Stimulated activated CD4-positive, alpha-beta T cell treated with anti-CD3 and anti-CD28 coated beads, Interleukin-4, amount 100 ng/mL, for 48 hours (primary cell): ENCODE measurements around the gene BAZ2B.

Experiments used
- DNase-seq, 2 donors: peaks; one replicate each; pipeline ENCODE4 v3.0.0-alpha.2; 2020; ENCODE audit warnings: low read depth in 2 of 2

The BAZ2B gene

GRCh38 chr2:159573846-159574606 lies 42.3 kb downstream of the BAZ2B start:
- DNase-seq, result no peak

GRCh38 chr2:159573294-159573693 lies 43.1 kb downstream of the BAZ2B start:
- DNase-seq, result no peak

DNA sequence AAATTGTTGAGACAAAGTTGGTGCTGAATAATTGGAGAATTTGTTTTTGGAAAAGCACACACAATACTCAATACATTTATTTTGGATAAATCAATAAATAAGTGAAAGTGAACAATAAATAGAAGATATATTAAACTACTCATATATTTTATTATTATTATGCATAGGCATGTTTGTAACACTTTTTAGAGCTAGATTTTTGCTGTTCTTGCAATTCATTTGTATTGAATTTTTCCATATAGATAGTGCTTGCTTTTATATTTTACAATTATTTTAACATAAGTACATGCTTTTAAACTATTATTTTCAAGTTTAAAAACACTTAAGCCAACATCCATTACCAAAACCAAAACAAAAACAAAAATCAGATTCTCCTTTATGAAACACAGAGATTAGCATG lies 43.9 kb downstream of the BAZ2B start:
- no peak for DNase-seq

DNA sequence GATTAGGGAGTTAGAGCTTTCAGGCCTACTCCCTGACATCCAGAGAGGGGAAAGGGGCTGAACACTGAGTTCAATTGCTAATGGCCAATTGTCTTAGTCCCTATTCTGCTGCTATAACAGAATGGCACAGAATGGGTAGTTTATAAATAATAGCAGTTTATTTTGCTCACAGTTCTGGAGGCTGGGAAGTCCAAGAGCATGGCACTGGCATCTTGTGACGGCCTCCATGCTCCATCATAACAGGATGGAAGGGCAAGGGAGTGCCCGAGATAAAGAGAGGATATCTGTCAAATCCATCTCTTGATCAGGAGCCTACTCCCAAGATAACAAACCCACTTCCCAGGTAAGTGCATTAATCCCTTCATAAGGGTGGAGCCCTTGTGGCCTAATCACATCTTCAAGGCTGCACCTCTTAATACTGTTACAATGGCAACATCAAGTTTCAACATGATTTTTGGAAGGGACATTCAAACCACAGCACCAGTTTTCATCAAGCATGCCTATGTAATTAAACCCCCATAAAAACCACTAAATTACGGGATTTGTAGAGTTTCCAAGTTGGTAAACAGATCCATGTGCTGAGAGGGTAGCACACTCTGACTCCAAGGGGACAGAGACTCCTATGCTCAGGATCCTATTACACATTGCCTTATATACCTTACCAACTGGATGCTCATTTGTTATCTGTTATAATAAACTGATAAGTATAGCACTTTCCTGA lies 44.6 kb downstream of the BAZ2B start:
- no peak for DNase-seq

DNA sequence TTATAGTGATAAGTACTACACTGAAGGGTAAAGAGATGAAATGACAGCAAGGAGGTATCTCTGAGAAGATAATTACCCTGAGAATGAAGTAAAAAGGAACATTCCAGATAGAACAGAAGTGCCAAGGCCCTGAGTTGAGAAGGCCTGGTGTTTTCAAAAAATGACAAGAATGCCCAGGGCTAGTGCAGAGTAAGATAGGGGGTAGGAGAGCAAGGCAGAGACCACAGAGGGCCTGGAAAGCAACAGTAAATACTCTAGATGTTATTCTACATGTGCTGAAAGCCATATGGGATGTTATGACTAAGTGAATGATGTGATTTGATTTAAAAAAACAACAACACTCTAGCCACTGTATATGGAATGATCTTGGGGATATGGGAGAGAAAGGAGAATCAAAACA lies 52.3 kb downstream of the BAZ2B start:
- no peak for DNase-seq

DNA sequence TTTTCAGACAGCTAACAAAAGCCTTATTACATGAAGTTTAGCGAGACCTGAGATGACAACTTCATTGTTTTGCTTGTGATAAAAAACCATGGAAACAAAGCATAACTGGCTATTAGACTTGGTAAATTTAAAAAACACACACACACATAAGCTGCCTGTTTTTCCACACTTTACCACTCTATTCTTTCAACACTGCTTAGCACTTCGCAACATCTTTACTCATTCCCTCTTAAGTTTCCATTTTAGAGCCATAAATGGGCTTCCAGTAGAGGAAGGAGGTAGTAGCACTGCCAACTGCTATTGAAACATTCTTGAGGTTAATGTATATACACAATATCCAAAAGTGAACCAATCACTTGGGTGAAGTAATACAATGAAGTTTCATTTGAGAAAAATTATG lies 54.1 kb downstream of the BAZ2B start:
- no peak for DNase-seq

- no peak for DNase-seq
Measured at GRCh38 chr2:159561786-159562185, 54.6 kb downstream of the BAZ2B start.

GRCh38 chr2:159561242-159561641 lies 55.1 kb downstream of the BAZ2B start:
- no peak for DNase-seq

DNA sequence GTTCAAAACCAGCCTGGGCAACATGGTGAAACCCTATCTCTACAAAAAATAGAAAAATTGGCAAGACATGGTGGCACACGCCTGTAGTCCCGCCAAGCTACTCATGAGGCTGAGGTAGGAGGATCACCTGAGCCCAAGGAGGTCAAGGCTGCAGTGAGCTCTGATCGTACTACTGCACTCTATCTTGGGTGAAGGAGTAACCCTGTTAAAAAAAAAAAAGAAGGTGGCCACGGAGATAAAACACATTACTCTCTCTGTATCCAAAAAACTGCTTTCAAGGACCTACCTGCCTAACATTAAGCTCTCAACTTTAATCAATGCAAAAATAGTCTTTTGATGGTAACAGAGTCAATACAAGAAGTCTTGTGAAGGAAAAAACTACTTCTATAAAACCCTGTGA lies 57.3 kb downstream of the BAZ2B start:
- DNase-seq, result no peak

GRCh38 chr2:159558479-159558878 lies 57.9 kb downstream of the BAZ2B start:
- DNase-seq, result no peak

DNA sequence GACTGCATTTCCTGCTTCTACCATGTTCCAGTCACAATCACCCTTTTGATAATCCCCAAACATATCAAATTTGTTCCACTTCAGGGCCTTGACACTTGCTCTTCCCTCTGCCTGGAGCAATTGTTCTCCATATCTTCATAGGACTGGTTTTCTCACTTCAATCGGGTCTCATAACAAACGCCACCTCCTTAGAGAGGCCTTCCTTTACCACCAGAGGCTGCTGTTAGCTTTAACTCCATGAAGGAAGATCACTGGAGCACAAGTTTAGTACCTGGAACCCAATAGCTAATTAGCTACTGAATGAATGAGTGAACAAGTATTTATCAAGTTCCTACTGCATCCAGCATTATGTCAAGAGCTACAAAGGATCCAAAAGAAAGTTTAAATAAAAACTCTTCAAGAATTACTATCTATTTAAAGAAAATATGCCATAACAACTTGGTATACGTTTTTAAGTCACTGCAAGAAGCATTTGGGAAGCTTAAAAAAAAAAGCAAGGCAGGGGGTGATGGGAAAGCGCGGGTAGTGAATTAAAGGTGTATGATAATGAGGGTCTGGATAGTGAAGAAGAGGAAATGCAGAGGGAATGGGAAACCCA lies 58.8 kb downstream of the BAZ2B start:
- DNase-seq, result no peak

DNA sequence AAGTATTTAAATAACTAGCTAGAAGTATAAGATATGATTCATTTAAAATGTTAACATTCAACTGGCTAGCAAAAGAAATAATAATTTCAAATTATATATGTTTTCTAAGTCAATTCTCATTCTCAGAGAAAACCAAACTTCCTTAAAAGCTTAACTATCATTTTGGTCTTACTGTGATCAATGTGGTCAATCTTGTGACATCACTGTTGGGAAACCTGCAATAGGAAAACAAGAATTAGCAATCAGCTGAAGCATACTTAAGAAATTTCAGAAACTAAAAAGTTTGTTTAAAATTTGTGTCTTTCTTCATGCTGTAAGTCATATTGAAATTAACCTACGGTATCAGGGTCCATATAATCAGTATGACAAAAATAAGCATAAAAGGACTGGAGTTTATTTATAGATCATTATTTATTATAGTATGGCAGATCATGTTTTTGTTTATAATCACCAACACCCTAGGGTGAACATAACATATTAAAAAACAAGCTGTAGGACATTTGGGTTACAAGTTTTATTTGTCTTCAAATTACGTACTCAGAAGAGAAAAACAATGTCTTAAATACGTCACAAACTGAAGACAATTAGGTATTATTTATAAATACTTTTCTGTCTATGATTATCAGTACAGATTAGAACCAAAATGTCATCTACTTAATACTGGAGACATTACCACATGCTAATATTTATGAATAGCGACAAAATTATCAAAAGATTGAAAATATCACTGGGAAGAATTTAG lies 60.5 kb downstream of the BAZ2B start:
- no peak for DNase-seq

- DNase-seq, result no peak
Measured at GRCh38 chr2:159553727-159554126, 62.6 kb downstream of the BAZ2B start.

GRCh38 chr2:159551806-159552205 lies 64.5 kb downstream of the BAZ2B start:
- DNase-seq, result no peak

- DNase-seq, result no peak
Measured at GRCh38 chr2:159550231-159550630, 66.1 kb downstream of the BAZ2B start.

GRCh38 chr2:159549234-159549633 lies 67.1 kb downstream of the BAZ2B start:
- DNase-seq, result no peak

- no peak for DNase-seq
Measured at GRCh38 chr2:159546716-159547430, 69.5 kb downstream of the BAZ2B start.

- DNase-seq, result no peak
Measured at GRCh38 chr2:159546039-159546438, 70.3 kb downstream of the BAZ2B start.

GRCh38 chr2:159545085-159545484 lies 71.3 kb downstream of the BAZ2B start:
- no peak for DNase-seq

GRCh38 chr2:159542101-159542500 lies 74.2 kb downstream of the BAZ2B start:
- DNase-seq, result no peak

GRCh38 chr2:159539701-159540100 lies 76.6 kb downstream of the BAZ2B start:
- no peak for DNase-seq

DNA sequence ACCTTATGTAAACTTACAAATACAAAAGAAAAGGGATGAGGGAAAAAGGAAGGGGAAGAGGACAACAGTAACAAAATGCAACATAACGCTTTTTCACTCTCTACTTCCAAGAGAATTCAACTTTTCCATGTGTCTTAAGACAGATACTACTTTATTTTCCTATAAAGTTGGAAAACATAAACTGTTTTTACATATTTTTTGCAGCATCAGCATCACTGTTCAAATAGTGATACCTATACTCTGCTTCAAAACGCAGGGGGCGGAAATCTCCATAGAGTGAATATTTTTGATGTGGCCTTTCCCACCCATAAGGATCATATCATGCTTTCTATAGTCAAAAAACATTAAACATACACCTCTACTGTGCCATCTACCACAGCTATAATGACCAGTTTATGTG lies 77.5 kb downstream of the BAZ2B start:
- no peak for DNase-seq
